Ishikawa (cell line): ENCODE measurements around the gene FCMR.

Experiments
- CEBPB ChIP-seq: IDR thresholded peaks from 2 replicates; pipeline ENCODE4 v1.6.1; 2012
- CREB1 ChIP-seq: IDR thresholded peaks from 2 replicates; pipeline ENCODE4 v1.6.1; 2012; ENCODE audit warnings: low read depth
- EGR1 ChIP-seq: IDR thresholded peaks from 2 replicates; pipeline ENCODE4 v1.6.1; 2012
- EP300 ChIP-seq: IDR thresholded peaks from 2 replicates; pipeline ENCODE4 v1.6.1; 2012; ENCODE audit warnings: borderline replicate concordance
- FOXM1 ChIP-seq: IDR thresholded peaks from 2 replicates; pipeline ENCODE4 v1.6.1; 2012; ENCODE audit warnings: low read depth, borderline replicate concordance
- NFIC ChIP-seq: IDR thresholded peaks from 2 replicates; pipeline ENCODE4 v1.6.1; 2012
- RAD21 ChIP-seq: IDR thresholded peaks from 2 replicates; pipeline ENCODE4 v1.6.1; 2012; ENCODE audit warnings: low read depth
- TAF1 ChIP-seq: IDR thresholded peaks from 2 replicates; pipeline ENCODE4 v1.6.1; 2012; ENCODE audit warnings: low read depth, mild to moderate bottlenecking
- TCF12 ChIP-seq: IDR thresholded peaks from 2 replicates; pipeline ENCODE4 v1.6.1; 2012; ENCODE audit warnings: low read depth
- TEAD4 ChIP-seq: IDR thresholded peaks from 2 replicates; pipeline ENCODE4 v1.6.1; 2012
- YY1 ChIP-seq: IDR thresholded peaks from 2 replicates; pipeline ENCODE4 v1.6.1; 2012; ENCODE audit warnings: low read depth
- ZBTB7A ChIP-seq: IDR thresholded peaks from 2 replicates; pipeline ENCODE4 v1.6.1; 2012; ENCODE audit warnings: low read depth
- TF ChIP-seq, protein P1 (sequence below): IDR thresholded peaks from 2 replicates; pipeline ENCODE4 v1.6.1; 2012; ENCODE audit warnings: low read depth, mild to moderate bottlenecking
- TF ChIP-seq, protein P2 (sequence below): IDR thresholded peaks from 2 replicates; pipeline ENCODE4 v1.6.1; 2012
- TF ChIP-seq, protein P3 (sequence below): IDR thresholded peaks from 2 replicates; pipeline ENCODE4 v1.6.1; 2012

FCMR gene

DNA sequence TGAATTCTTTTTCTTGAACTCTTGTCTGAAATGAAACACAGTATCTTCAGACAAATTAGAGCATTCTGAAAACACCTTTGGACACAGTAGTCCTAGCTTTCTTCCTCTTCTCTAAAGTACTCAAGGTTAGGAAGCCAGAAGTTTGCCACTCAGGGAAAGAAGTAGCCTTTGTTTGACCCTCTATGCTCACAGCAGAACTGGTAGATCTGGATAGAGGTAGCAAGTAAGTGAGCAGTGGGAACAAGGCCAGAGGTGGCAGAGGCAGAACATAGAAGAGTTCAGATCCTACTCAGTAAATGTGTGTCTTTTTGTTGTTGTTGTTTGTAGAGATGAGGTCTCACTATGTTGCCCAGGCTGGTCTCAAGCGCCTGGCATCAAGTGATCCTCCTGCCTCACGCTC is 31.9 kb upstream of the FCMR start:
- TF ChIP-seq CREB1 (no peak), TAF1 (no peak), RAD21 (no peak), CEBPB (no peak), TEAD4 (no peak), NFIC (no peak), EGR1 (no peak), EP300 (no peak), YY1 (no peak), FOXM1 (no peak), TCF12 (no peak), ZBTB7A (no peak)
- TF ChIP-seq, protein P1, sequence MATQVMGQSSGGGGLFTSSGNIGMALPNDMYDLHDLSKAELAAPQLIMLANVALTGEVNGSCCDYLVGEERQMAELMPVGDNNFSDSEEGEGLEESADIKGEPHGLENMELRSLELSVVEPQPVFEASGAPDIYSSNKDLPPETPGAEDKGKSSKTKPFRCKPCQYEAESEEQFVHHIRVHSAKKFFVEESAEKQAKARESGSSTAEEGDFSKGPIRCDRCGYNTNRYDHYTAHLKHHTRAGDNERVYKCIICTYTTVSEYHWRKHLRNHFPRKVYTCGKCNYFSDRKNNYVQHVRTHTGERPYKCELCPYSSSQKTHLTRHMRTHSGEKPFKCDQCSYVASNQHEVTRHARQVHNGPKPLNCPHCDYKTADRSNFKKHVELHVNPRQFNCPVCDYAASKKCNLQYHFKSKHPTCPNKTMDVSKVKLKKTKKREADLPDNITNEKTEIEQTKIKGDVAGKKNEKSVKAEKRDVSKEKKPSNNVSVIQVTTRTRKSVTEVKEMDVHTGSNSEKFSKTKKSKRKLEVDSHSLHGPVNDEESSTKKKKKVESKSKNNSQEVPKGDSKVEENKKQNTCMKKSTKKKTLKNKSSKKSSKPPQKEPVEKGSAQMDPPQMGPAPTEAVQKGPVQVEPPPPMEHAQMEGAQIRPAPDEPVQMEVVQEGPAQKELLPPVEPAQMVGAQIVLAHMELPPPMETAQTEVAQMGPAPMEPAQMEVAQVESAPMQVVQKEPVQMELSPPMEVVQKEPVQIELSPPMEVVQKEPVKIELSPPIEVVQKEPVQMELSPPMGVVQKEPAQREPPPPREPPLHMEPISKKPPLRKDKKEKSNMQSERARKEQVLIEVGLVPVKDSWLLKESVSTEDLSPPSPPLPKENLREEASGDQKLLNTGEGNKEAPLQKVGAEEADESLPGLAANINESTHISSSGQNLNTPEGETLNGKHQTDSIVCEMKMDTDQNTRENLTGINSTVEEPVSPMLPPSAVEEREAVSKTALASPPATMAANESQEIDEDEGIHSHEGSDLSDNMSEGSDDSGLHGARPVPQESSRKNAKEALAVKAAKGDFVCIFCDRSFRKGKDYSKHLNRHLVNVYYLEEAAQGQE, result no peak
- TF ChIP-seq, protein P2, sequence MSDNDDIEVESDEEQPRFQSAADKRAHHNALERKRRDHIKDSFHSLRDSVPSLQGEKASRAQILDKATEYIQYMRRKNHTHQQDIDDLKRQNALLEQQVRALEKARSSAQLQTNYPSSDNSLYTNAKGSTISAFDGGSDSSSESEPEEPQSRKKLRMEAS, result no peak
- TF ChIP-seq, protein P3, sequence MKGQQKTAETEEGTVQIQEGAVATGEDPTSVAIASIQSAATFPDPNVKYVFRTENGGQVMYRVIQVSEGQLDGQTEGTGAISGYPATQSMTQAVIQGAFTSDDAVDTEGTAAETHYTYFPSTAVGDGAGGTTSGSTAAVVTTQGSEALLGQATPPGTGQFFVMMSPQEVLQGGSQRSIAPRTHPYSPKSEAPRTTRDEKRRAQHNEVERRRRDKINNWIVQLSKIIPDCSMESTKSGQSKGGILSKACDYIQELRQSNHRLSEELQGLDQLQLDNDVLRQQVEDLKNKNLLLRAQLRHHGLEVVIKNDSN, result no peak

DNA sequence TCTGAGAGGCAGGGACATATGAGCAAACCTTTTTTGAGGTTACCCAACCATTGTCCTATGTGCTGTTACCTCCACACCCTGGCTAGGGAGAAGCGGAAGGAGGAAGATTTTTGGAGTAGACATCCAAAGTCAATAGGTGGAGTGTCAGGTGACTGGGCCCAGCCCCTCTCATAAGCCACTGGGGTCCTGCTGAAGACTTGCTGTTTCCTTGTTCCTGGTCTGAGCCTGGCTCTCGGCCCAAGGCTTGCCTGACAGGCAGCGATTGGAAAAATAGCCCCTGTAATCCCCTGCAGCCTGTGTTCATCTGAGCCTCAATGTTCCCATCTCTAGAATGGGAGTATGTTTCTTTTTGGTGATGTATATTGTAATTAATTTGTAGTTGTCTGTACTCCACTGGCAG is 31.4 kb upstream of the FCMR start:
- TF ChIP-seq CEBPB (no peak), TAF1 (no peak), CREB1 (no peak), EGR1 (no peak), NFIC (no peak), FOXM1 (no peak), YY1 (no peak), ZBTB7A (no peak), TCF12 (no peak), EP300 (no peak), TEAD4 (no peak), RAD21 (no peak)
- TF ChIP-seq, protein P3, result no peak
- TF ChIP-seq, protein P2, result no peak
- TF ChIP-seq, protein P1, result no peak

DNA sequence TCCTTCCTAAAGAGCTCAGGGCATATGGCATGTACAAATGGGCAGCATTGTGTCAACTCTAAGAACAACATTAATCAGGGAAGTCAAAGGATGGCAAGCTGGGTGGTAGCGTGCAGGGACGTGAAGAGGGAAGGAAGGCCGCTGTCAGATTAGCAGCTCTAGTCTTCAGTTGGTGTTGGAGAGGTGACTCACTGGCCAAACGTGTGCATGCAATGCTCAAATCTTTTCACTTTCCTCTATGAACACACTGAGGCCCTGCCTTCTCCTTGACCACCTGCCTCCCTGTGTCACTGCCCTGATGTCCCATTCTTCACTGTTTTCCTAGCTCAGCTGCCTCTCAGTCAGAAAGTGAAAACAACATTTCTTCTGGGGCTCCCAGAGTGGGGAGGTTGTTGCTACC is 30.4 kb upstream of the FCMR start:
- TF ChIP-seq CEBPB, result no peak
- no peak for TF ChIP-seq CREB1
- TF ChIP-seq YY1, result no peak
- no peak for TF ChIP-seq RAD21
- TF ChIP-seq EGR1, result no peak
- no peak for TF ChIP-seq TAF1
- no peak for TF ChIP-seq EP300
- TF ChIP-seq TEAD4, result no peak
- TF ChIP-seq, protein P3, result no peak
- TF ChIP-seq, protein P2, result no peak
- no peak for TF ChIP-seq ZBTB7A
- TF ChIP-seq, protein P1, result no peak
- TF ChIP-seq TCF12, result no peak
- no peak for TF ChIP-seq FOXM1
- TF ChIP-seq NFIC, result no peak
